ENCODE measurements around the gene LEMD3. TPM values are rescaled to one million over a fixed set of nuclear protein-coding genes. Genes with fewer than 3 reads are reported as not detected.

LEMD3 gene
- total RNA-seq, 2 experiments from 2014 or later: 29.0 to 45.5 TPM

- TF ChIP-seq CTCF (conservative IDR thresholded peaks at IDR 0.05; ENCODE audit: low read length) (no peak), EZH2phosphoT487 (IDR thresholded peaks at IDR 0.05; ENCODE audit: borderline replicate concordance, low read depth, low read length) (no peak)
- no peak overlapping the region for H2AFZ ChIP-seq (ENCODE audit: low read length)
- H3K9me2 ChIP-seq (ENCODE audit: insufficient read depth, low read length): no peaks in the 10 kb centered on the region
- H3K4me1 ChIP-seq (ENCODE audit: insufficient read depth, low read length, poor library complexity, severe bottlenecking): peaks cover 42% of the 10 kb centered on the region
- H3K36me3 ChIP-seq (ENCODE audit: insufficient read depth, low read length): peaks cover 46% of the 10 kb centered on the region
- DNase-seq (ENCODE audit: low spot score): peak; percentile 59
- peak overlapping the region; percentile 68 for H3K4me2 ChIP-seq (ENCODE audit: low read length)
- peak overlapping the region; percentile 56 for H3K27ac ChIP-seq (ENCODE audit: low read depth, low read length, poor library complexity, severe bottlenecking)
- H3K79me2 ChIP-seq (ENCODE audit: insufficient read depth, low read depth, low read length): peaks cover 81% of the 10 kb centered on the region; the same call in 1 of the 2 replicates
- ChIA-PET CTCF (ENCODE audit: unreplicated experiment) (interaction anchor here (0.8 kb wide), 1 partner anchor 29 kb away, joined by 3 read pairs; no protein-coding TSS in a partner anchor), POLR2A (interaction anchor here (1.0 kb wide), 1 partner anchor 9 kb away, joined by 7 read pairs; no protein-coding TSS in a partner anchor)
- intact Hi-C loops (cut with micrococcal nuclease; ENCODE audit: unreplicated experiment): no loop called here
- no peaks in the 10 kb centered on the region for H4K20me1 ChIP-seq (ENCODE audit: insufficient read depth, low read length)
- H3K9me3 ChIP-seq (ENCODE audit: low read length): no peaks in the 10 kb centered on the region
- BruUV-seq (replicated peaks): no TSS peak
- H3K4me3 ChIP-seq (ENCODE audit: low read depth, low read length, poor library complexity, severe bottlenecking): peak overlapping the region; percentile 34
Observed at GRCh38 chr12:65189028-65189718, 19.8 kb downstream of the LEMD3 start.

GRCh38 chr12:65192963-65193516 is 23.7 kb downstream of the LEMD3 start:
- Histone ChIP-seq H3K36me3 (ENCODE audit: insufficient read depth, low read length) (peaks cover 59% of the 10 kb centered on the region), H3K4me1 (ENCODE audit: insufficient read depth, low read length, poor library complexity, severe bottlenecking) (peaks cover 43% of the 10 kb centered on the region), H3K79me2 (ENCODE audit: insufficient read depth, low read depth, low read length) (peaks cover 74% of the 10 kb centered on the region; the same call in 1 of the 2 replicates), H2AFZ (ENCODE audit: low read length) (no peak overlapping the region), H3K4me2 (ENCODE audit: low read length) (no peak overlapping the region), H3K4me3 (ENCODE audit: low read depth, low read length, poor library complexity, severe bottlenecking) (no peak overlapping the region), H3K9me3 (ENCODE audit: low read length) (peaks cover 23% of the 10 kb centered on the region; the same call in 1 of the 2 replicates), H3K9me2 (ENCODE audit: insufficient read depth, low read length) (no peaks in the 10 kb centered on the region), H3K27ac (ENCODE audit: low read depth, low read length, poor library complexity, severe bottlenecking) (no peak overlapping the region), H4K20me1 (ENCODE audit: insufficient read depth, low read length) (no peaks in the 10 kb centered on the region)
- CTCF ChIA-PET (ENCODE audit: unreplicated experiment): no interaction called here
- no peak for TF ChIP-seq CTCF (conservative IDR thresholded peaks at IDR 0.05; ENCODE audit: low read length)
- DNase-seq (ENCODE audit: low spot score): no peak
- no TSS peak for BruUV-seq (replicated peaks)
- intact Hi-C loops (cut with micrococcal nuclease; ENCODE audit: unreplicated experiment): no loop called here
- POLR2A ChIA-PET: interaction anchor here (0.6 to 1.3 kb wide), 6 partner anchors 9 to 1042 kb away, joined by 3 to 8 read pairs (median 3); partner anchors contain the start of gene LEMD3

- Histone ChIP-seq H3K36me3 (ENCODE audit: insufficient read depth, low read length) (peaks cover 58% of the 10 kb centered on the region), H3K9me3 (ENCODE audit: low read length) (peaks cover 23% of the 10 kb centered on the region; the same call in 1 of the 2 replicates), H2AFZ (ENCODE audit: low read length) (no peak overlapping the region), H3K4me3 (ENCODE audit: low read depth, low read length, poor library complexity, severe bottlenecking) (no peak overlapping the region), H3K4me2 (ENCODE audit: low read length) (no peak overlapping the region), H3K79me2 (ENCODE audit: insufficient read depth, low read depth, low read length) (peaks cover 65% of the 10 kb centered on the region; the same call in 1 of the 2 replicates), H3K4me1 (ENCODE audit: insufficient read depth, low read length, poor library complexity, severe bottlenecking) (peaks cover 24% of the 10 kb centered on the region), H3K27ac (ENCODE audit: low read depth, low read length, poor library complexity, severe bottlenecking) (no peak overlapping the region), H4K20me1 (ENCODE audit: insufficient read depth, low read length) (no peaks in the 10 kb centered on the region), H3K9me2 (ENCODE audit: insufficient read depth, low read length) (no peaks in the 10 kb centered on the region)
- no peak for DNase-seq (ENCODE audit: low spot score)
- POLR2A ChIA-PET: interaction anchor here (1.2 to 2.8 kb wide), 8 partner anchors 8 to 26 kb away, joined by 4 to 20 read pairs (median 6); partner anchors contain the start of gene LEMD3
- intact Hi-C loops (cut with micrococcal nuclease; ENCODE audit: unreplicated experiment): no loop called here
- CTCF ChIA-PET (ENCODE audit: unreplicated experiment): interaction anchor here (1.1 to 1.2 kb wide), 2 partner anchors 9 to 13 kb away, joined by 3 to 4 read pairs; no protein-coding TSS in a partner anchor
- no peak for TF ChIP-seq CTCF (conservative IDR thresholded peaks at IDR 0.05; ENCODE audit: low read length)
- TF ChIP-seq EZH2phosphoT487 (IDR thresholded peaks at IDR 0.05; ENCODE audit: borderline replicate concordance, low read depth, low read length): no peak
- BruUV-seq (replicated peaks): no TSS peak
Observed at GRCh38 chr12:65194949-65195348, 25.6 kb downstream of the LEMD3 start.
